Neuronal stem cell (in vitro differentiated cells): ENCODE results near the gene TMC1.
A peak's percentile ranks its signal among the peaks of the same experiment; 100 is the strongest.

Experiments
- DNase-seq: peaks from one replicate; pipeline ENCODE4 v3.0.0-alpha.2; 2013; ENCODE audit warnings: low spot score
- H2AFZ ChIP-seq: one replicate; pipeline ENCODE4 v1.6.1; 2013; ENCODE audit warnings: mild to moderate bottlenecking, low read length, inconsistent platforms
- H2AK5ac ChIP-seq: 2 replicates; pipeline ENCODE4 v1.6.1; 2013; ENCODE audit warnings: low read depth, mild to moderate bottlenecking, inconsistent platforms, low read length, moderate library complexity, mixed read lengths
- H2BK120ac ChIP-seq: 2 replicates; pipeline ENCODE4 v1.6.1; 2013; ENCODE audit warnings: low read depth, mild to moderate bottlenecking, inconsistent platforms, low read length, moderate library complexity, mixed read lengths
- H2BK12ac ChIP-seq: one replicate; pipeline ENCODE4 v1.6.1; 2013; ENCODE audit warnings: low read length, inconsistent platforms
- H2BK15ac ChIP-seq: 2 replicates; pipeline ENCODE4 v1.6.1; 2013; ENCODE audit warnings: mild to moderate bottlenecking, low read length, inconsistent platforms, mixed read lengths
- H2BK5ac ChIP-seq: one replicate; pipeline ENCODE4 v1.6.1; 2013; ENCODE audit warnings: inconsistent platforms, mild to moderate bottlenecking, low read length, moderate library complexity
- H3K14ac ChIP-seq: one replicate; pipeline ENCODE4 v1.6.1; 2013; ENCODE audit warnings: low read length, inconsistent platforms
- H3K18ac ChIP-seq: 2 replicates; pipeline ENCODE4 v1.6.1; 2013; ENCODE audit warnings: low read length, inconsistent platforms
- H3K23ac ChIP-seq: 2 replicates; pipeline ENCODE4 v1.6.1; 2013; ENCODE audit warnings: low read depth, mild to moderate bottlenecking, mixed read lengths, low read length, inconsistent platforms; ENCODE audit not compliant: poor library complexity
- H3K27ac ChIP-seq: replicated peaks from 3 replicates; pipeline ENCODE4 v1.5.1; 2013; ENCODE audit warnings: low read length, inconsistent platforms
- H3K27me3 ChIP-seq, 3 experiments: 2 replicates each; pipeline ENCODE4 v1.6.1; 2013; ENCODE audit warnings: low read length in 3 of 3, mild to moderate bottlenecking in 2 of 3, inconsistent platforms in 1 of 3, low read depth in 1 of 3, mixed read lengths in 1 of 3, moderate library complexity in 1 of 3; ENCODE audit not compliant: control insufficient read depth in 3 of 3, insufficient read depth in 3 of 3
- H3K36me3 ChIP-seq, 2 donors: replicated peaks in 1 of 2; 2 replicates each; pipeline ENCODE4 v1.6.1; 2013; ENCODE audit warnings: low read length in 2 of 2; ENCODE audit not compliant: control insufficient read depth in 2 of 2, insufficient read depth in 2 of 2
- H3K4ac ChIP-seq: 2 replicates; pipeline ENCODE4 v1.6.1; 2013; ENCODE audit warnings: inconsistent platforms, mild to moderate bottlenecking, low read length, moderate library complexity
- H3K4me1 ChIP-seq, 2 donors: 1 replicate in 1 of 2; 2 replicates in 1 of 2; pipeline ENCODE4 v1.6.1; 2013; ENCODE audit warnings: low read length in 2 of 2, low read depth in 1 of 2; ENCODE audit not compliant: control insufficient read depth in 2 of 2, insufficient read depth in 1 of 2
- H3K4me2 ChIP-seq: one replicate; pipeline ENCODE4 v1.6.1; 2013; ENCODE audit warnings: mild to moderate bottlenecking, low read length, inconsistent platforms; ENCODE audit not compliant: insufficient read depth, poor library complexity, severe bottlenecking
- H3K4me3 ChIP-seq, 2 donors: 2 replicates each; pipeline ENCODE4 v1.5.1; 2013; ENCODE audit warnings: low read length in 2 of 2, mild to moderate bottlenecking in 2 of 2, inconsistent platforms in 1 of 2, moderate library complexity in 1 of 2
- H3K79me1 ChIP-seq: one replicate; pipeline ENCODE4 v1.6.1; 2013; ENCODE audit warnings: low read depth, mild to moderate bottlenecking, inconsistent platforms, low read length, moderate library complexity
- H3K9ac ChIP-seq: one replicate; pipeline ENCODE4 v1.6.1; 2013; ENCODE audit warnings: mild to moderate bottlenecking, low read depth, low read length, inconsistent platforms; ENCODE audit not compliant: poor library complexity
- H3K9me3 ChIP-seq, 2 donors: replicated peaks in 1 of 2; 2 replicates each; pipeline versions ENCODE3 to v1.6.1; 2013; ENCODE audit warnings: low read length in 2 of 2, mild to moderate bottlenecking in 2 of 2, inconsistent platforms in 1 of 2, low read depth in 1 of 2, mixed read lengths in 1 of 2, moderate library complexity in 1 of 2; ENCODE audit not compliant: control insufficient read depth in 2 of 2, insufficient read depth in 1 of 2
- H4K8ac ChIP-seq: one replicate; pipeline ENCODE4 v1.6.1; 2013; ENCODE audit warnings: low read depth, mild to moderate bottlenecking, inconsistent platforms, low read length, moderate library complexity
- H4K91ac ChIP-seq: one replicate; pipeline ENCODE4 v1.6.1; 2013; ENCODE audit warnings: low read length, low read depth, mild to moderate bottlenecking, inconsistent platforms; ENCODE audit not compliant: poor library complexity
- WGBS, 2 donors: extraction: QIAGEN DNeasy Blood & Tissue Kit; methylation state at CpG; one replicate each; pipeline ENCODE4 v1.1.7; 2013; ENCODE audit warnings: missing lambda C conversion rate in 2 of 2, mixed read lengths in 1 of 2; ENCODE audit not compliant: insufficient read length in 2 of 2, insufficient replicate concordance in 1 of 2; ENCODE audit errors: extremely low coverage in 2 of 2; 5-methylcytosine and 5-hydroxymethylcytosine counted together

TMC1 gene

GRCh38 chr9:72823971-72824370, 302.6 kb downstream of the TMC1 start:
- Histone ChIP-seq H2BK12ac (no peak overlapping the region), H3K18ac (no peak overlapping the region), H3K4me2 (no peak overlapping the region), H2BK120ac (no peak overlapping the region), H3K4me3 (no peak overlapping the region), H3K36me3 (no peaks in the 10 kb centered on the region), H3K9me3 (no peaks in the 10 kb centered on the region), H3K79me1 (no peaks in the 10 kb centered on the region), H3K14ac (no peak overlapping the region), H4K91ac (no peak overlapping the region), H2BK15ac (peak overlapping the region; percentile 22), H2AK5ac (peak overlapping the region; percentile 47), H3K9ac (no peak overlapping the region), H3K4me1 (peaks cover 0 to 2% of the 10 kb centered on the region in 2 donors), H3K27ac (no peak overlapping the region), H3K23ac (no peak overlapping the region), H3K4ac (no peak overlapping the region), H4K8ac (no peak overlapping the region), H2AFZ (no peak overlapping the region), H3K27me3 (peaks cover 0 to 2% (median 0%) of the 10 kb centered on the region in 3 experiments), H2BK5ac (no peak overlapping the region)
- DNase-seq = no peak
- no CpG with 5 or more reads among the region's 5 CpGs for WGBS, 2 donors

GRCh38 chr9:72826996-72827949, 305.9 kb downstream of the TMC1 start:
- Histone ChIP-seq H4K8ac (no peak overlapping the region), H2BK120ac (no peak overlapping the region), H3K9me3 (no peaks in the 10 kb centered on the region), H3K4me1 (peaks cover 0 to 2% of the 10 kb centered on the region in 2 donors), H3K79me1 (no peaks in the 10 kb centered on the region), H4K91ac (no peak overlapping the region), H2AFZ (peak overlapping the region; percentile 13), H3K18ac (no peak overlapping the region), H2BK5ac (no peak overlapping the region), H3K36me3 (no peaks in the 10 kb centered on the region), H2BK12ac (no peak overlapping the region), H3K4me3 (no peak overlapping the region), H3K27ac (no peak overlapping the region), H3K23ac (no peak overlapping the region), H3K14ac (no peak overlapping the region), H3K4ac (no peak overlapping the region), H3K27me3 (peaks cover 0 to 2% (median 0%) of the 10 kb centered on the region in 3 experiments), H2AK5ac (no peak overlapping the region), H2BK15ac (no peak overlapping the region), H3K9ac (no peak overlapping the region), H3K4me2 (no peak overlapping the region)
- DNase-seq = no peak
- WGBS, 2 donors = no CpG with 5 or more reads among the region's 7 CpGs

- WGBS, 2 donors = no CpG with 5 or more reads among the region's 2 CpGs
- Histone ChIP-seq H3K4me2 (no peak overlapping the region), H4K91ac (no peak overlapping the region), H2BK12ac (no peak overlapping the region), H3K36me3 (no peaks in the 10 kb centered on the region), H3K4me1 (peaks cover 0 to 2% of the 10 kb centered on the region in 2 donors), H3K9ac (no peak overlapping the region), H4K8ac (no peak overlapping the region), H3K27me3 (peaks cover 0 to 2% (median 0%) of the 10 kb centered on the region in 3 experiments), H3K18ac (no peak overlapping the region), H3K27ac (no peak overlapping the region), H3K4me3 (no peak overlapping the region), H3K79me1 (no peaks in the 10 kb centered on the region), H2BK15ac (no peak overlapping the region), H3K4ac (no peak overlapping the region), H3K23ac (no peak overlapping the region), H3K14ac (no peak overlapping the region), H2BK5ac (no peak overlapping the region), H2BK120ac (no peak overlapping the region), H2AK5ac (no peak overlapping the region), H3K9me3 (no peaks in the 10 kb centered on the region), H2AFZ (no peak overlapping the region)
- no peak for DNase-seq
Measured at GRCh38 chr9:72827950-72828731, 306.7 kb downstream of the TMC1 start.

- Histone ChIP-seq H3K27me3 (no peaks in the 10 kb centered on the region), H3K79me1 (no peaks in the 10 kb centered on the region), H3K4me1 (peaks cover 0 to 4% of the 10 kb centered on the region in 2 donors), H3K9ac (no peak overlapping the region), H3K36me3 (no peaks in the 10 kb centered on the region), H4K91ac (no peak overlapping the region), H4K8ac (no peak overlapping the region), H3K4me2 (no peak overlapping the region), H3K14ac (no peak overlapping the region), H3K9me3 (peaks cover 0 to 1% of the 10 kb centered on the region in 2 donors), H2AFZ (no peak overlapping the region), H2BK12ac (no peak overlapping the region), H2AK5ac (no peak overlapping the region), H2BK5ac (no peak overlapping the region), H3K4ac (no peak overlapping the region), H3K27ac (no peak overlapping the region), H3K4me3 (no peak overlapping the region), H3K18ac (no peak overlapping the region), H2BK120ac (no peak overlapping the region), H2BK15ac (no peak overlapping the region), H3K23ac (no peak overlapping the region)
- no CpG with 5 or more reads among the region's 1 CpG for WGBS, 2 donors
- DNase-seq = no peak
Measured at GRCh38 chr9:72834994-72835393, 313.6 kb downstream of the TMC1 start.
